NCI-H2107 (cell line): ENCODE measurements around the gene POLR1A.

ENCODE experiments used
- DNase-seq: peaks from one replicate; lab custom pipeline; 2025; lab: John Stamatoyannopoulos, UW

POLR1A gene

GRCh38 chr2:86021396-86022378 is 84.0 kb downstream of the POLR1A start:
- no peak for DNase-seq

GRCh38 chr2:86020984-86021383 is 84.7 kb downstream of the POLR1A start:
- DNase-seq = no peak

- no peak for DNase-seq
Measured at GRCh38 chr2:86019121-86019520, 86.6 kb downstream of the POLR1A start.

GRCh38 chr2:86017901-86018896 is 87.5 kb downstream of the POLR1A start:
- DNase-seq = no peak

GRCh38 chr2:86016581-86016980 is 89.1 kb downstream of the POLR1A start:
- no peak for DNase-seq

GRCh38 chr2:86015699-86016098 is 90.0 kb downstream of the POLR1A start:
- DNase-seq = no peak

- DNase-seq = no peak
Measured at GRCh38 chr2:86015006-86015405, 90.7 kb downstream of the POLR1A start.

- no peak for DNase-seq
Measured at GRCh38 chr2:86014493-86014892, 91.2 kb downstream of the POLR1A start.

GRCh38 chr2:86012007-86012712 is 93.5 kb downstream of the POLR1A start:
- DNase-seq = no peak

GRCh38 chr2:86011449-86011941 is 94.2 kb downstream of the POLR1A start:
- DNase-seq = no peak

GRCh38 chr2:86010083-86010482 is 95.6 kb downstream of the POLR1A start:
- DNase-seq = no peak

- no peak for DNase-seq
Measured at GRCh38 chr2:86006524-86006923, 99.2 kb downstream of the POLR1A start.

GRCh38 chr2:86003967-86004366 is 101.7 kb downstream of the POLR1A start:
- DNase-seq = no peak

- DNase-seq = no peak
Measured at GRCh38 chr2:86003104-86003503, 102.6 kb downstream of the POLR1A start.

- DNase-seq = no peak
Measured at GRCh38 chr2:86002375-86002774, 103.3 kb downstream of the POLR1A start.

- DNase-seq = no peak
Measured at GRCh38 chr2:86001326-86001725, 104.4 kb downstream of the POLR1A start.

- no peak for DNase-seq
Measured at GRCh38 chr2:86000938-86001312, 104.8 kb downstream of the POLR1A start.

- DNase-seq = no peak
Measured at GRCh38 chr2:86000131-86000937, 105.4 kb downstream of the POLR1A start.

GRCh38 chr2:85999061-85999831 is 106.4 kb downstream of the POLR1A start:
- no peak for DNase-seq
